Activated CD4-positive, alpha-beta memory T cell treated with anti-CD3 and anti-CD28 coated beads for 36 hours (primary cell): ENCODE measurements around the gene JUP. TPM values are rescaled to one million over a fixed set of nuclear protein-coding genes. Genes with fewer than 3 reads are reported as not detected.

Source experiments
- CTCF ChIA-PET: fragments of 350-600 bp; sonication (Branson Sonifier 250); formaldehyde crosslinking; loops from one replicate; lab custom pipeline; 2021; ENCODE audit warnings: antibody characterized with exemption, inconsistent platforms; lab: Charles Lee
- POLR2A ChIA-PET: fragments of 350-600 bp; sonication (Branson Sonifier 250); formaldehyde crosslinking; loops from one replicate; lab custom pipeline; 2021; ENCODE audit warnings: antibody characterized with exemption; lab: Charles Lee
- DNase-seq: peaks from one replicate; pipeline ENCODE4 v3.0.0-alpha.2; 2020
- H3K27ac Mint-ChIP-seq: one replicate; pipeline ENCODE4 v1.8.0; 2021; ENCODE audit warnings: mixed read lengths
- H3K27me3 Mint-ChIP-seq: one replicate; pipeline ENCODE4 v1.8.0; 2021; ENCODE audit warnings: mixed read lengths
- H3K36me3 Mint-ChIP-seq: one replicate; pipeline ENCODE4 v1.8.0; 2021; ENCODE audit warnings: mixed read lengths
- H3K4me1 Mint-ChIP-seq: one replicate; pipeline ENCODE4 v1.8.0; 2021; ENCODE audit warnings: low read depth, mixed read lengths
- H3K4me3 Mint-ChIP-seq: one replicate; pipeline ENCODE4 v1.8.0; 2021; ENCODE audit warnings: mild to moderate bottlenecking, mixed read lengths
- H3K9me3 Mint-ChIP-seq: one replicate; pipeline ENCODE4 v1.8.0; 2021; ENCODE audit warnings: mixed read lengths
- intact Hi-C: fragments of 100-400 bp; cut with micrococcal nuclease; formaldehyde crosslinking; loops from one replicate; pipeline ENCODE4 v1.15.1; 2023
- total RNA-seq, 2 experiments: library from RNA; stranded (reverse); gene quantifications; one replicate each; pipeline ENCODE4 v1.2.3, GENCODE V29; 2021

Gene JUP
- total RNA-seq, 2 experiments from 2014 or later: 0.12 to 0.29 TPM

DNA sequence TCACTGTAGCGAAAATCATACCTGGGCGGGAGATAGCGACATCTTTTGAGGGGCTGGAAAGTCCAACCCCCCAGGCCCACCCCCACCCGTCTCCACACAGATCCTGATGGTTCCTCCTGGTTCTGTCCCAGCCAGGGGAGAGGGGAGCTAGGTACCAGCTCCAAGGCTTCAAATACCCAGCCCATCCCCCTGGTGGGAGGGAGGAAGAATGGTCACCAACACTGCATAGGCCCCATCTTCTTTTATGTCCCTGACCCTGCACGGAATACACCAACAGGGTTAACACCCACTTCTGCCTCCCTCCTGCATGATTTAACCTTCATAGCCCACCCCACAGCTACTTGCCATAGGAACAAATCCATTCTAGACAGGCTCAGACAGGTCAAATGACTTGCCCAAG, 61.4 kb downstream of the JUP start:
- ChIA-PET CTCF (no interaction called here), POLR2A (no interaction called here)
- no peak overlapping the region for H3K27ac Mint-ChIP-seq
- H3K4me1 Mint-ChIP-seq: no peaks in the 10 kb centered on the region
- peaks cover 5% of the 10 kb centered on the region for H3K27me3 Mint-ChIP-seq
- no peaks in the 10 kb centered on the region for H3K36me3 Mint-ChIP-seq
- H3K4me3 Mint-ChIP-seq: no peak overlapping the region
- DNase-seq: no peak
- H3K9me3 Mint-ChIP-seq: no peaks in the 10 kb centered on the region
- intact Hi-C loops: no loop called here

DNA sequence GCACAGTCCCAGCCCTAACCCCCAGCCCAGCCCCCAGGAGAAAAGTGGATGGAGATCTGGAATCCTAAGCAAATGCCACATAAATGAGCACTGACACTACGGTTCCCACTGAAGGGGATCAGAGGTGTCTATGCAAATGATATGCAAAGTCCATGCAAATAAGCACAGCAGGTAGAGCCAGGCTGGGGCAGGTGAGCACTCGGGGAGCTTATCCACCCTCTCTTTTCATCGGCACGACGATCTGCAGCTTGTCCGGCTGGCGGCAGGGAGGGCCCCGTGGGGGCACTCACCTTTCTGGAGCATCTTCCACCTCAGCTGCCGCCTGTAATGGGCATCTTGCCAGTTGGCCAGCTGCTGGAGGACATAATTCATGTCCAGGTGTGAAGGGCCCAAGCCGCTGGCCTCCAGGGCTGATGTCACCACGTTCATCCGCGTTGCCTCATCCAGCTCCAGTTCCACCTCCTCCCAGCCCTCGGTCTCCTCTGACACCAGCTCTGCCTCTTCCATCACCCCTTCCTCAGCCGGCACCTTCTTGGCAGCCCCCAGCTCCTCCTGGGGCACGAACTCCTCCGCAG, 61.9 kb downstream of the JUP start:
- DNase-seq: no peak
- Mint-ChIP-seq H3K27ac (no peak overlapping the region), H3K4me3 (no peak overlapping the region), H3K4me1 (no peaks in the 10 kb centered on the region), H3K9me3 (no peaks in the 10 kb centered on the region), H3K36me3 (no peaks in the 10 kb centered on the region), H3K27me3 (peaks cover 5% of the 10 kb centered on the region)
- ChIA-PET POLR2A (no interaction called here), CTCF (no interaction called here)
- intact Hi-C loops: no loop called here

DNA sequence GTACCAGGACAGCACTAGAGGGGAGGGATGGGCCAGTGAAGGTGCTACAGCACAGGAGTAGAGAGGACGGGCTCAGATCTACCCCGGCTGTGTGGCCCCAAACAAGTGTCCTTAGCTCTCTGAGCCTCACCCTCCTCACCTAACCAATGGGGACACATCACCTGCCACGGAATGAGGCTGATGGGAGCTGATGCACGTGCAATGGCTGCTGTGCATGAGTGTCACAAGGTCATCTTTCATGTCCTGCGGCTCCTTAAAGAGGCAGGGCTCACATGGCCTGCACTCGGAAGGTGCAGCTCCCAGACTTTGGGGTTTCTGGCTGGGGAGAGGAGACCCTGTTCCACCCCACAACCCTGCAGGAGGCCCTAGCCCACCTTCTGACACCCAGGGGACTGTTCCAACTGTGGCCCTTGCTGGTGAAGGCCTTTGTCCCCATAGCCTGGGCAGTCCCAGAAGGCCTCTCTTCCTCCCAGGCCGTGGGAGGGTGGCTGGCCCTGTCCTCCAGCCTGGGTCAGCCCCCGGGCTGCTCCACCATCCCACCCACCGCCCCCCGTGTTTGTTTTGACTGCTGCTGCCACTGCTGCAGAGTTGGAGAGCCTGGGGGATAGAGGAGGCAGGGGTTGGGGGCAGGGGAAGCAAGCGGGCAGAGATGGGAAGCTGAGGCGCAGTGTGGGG, 62.6 kb downstream of the JUP start:
- Mint-ChIP-seq H3K4me1 (no peaks in the 10 kb centered on the region), H3K9me3 (no peaks in the 10 kb centered on the region), H3K4me3 (no peak overlapping the region), H3K27me3 (peaks cover 5% of the 10 kb centered on the region), H3K36me3 (no peaks in the 10 kb centered on the region), H3K27ac (no peak overlapping the region)
- DNase-seq: no peak
- ChIA-PET POLR2A (no interaction called here), CTCF (interaction anchor here (2.3 kb wide), 1 partner anchor 13 kb away, joined by 7 read pairs; no protein-coding TSS in a partner anchor)
- intact Hi-C loops: no loop called here

DNA sequence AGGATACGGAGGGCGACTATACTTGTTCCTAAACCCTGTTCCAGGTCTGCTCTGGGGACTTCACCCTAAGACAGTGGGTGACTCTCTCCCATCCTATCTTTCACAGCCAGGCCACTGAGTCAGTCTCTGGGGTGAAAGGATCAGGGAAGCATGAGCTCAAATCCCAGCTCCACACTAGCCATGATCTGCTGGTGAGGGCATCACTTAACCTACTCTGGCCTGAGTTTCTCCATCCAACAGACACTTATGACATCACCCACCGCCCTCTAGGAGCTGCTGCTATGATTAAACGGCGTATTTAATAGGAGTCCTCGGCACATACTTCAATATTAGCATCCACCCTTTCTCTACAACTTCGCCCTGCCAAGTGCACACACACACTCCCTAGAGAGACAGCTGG, 64.3 kb downstream of the JUP start:
- no peaks in the 10 kb centered on the region for H3K9me3 Mint-ChIP-seq
- no peak overlapping the region for H3K4me3 Mint-ChIP-seq
- ChIA-PET CTCF (interaction anchor here (2.3 kb wide), 1 partner anchor 15 kb away, joined by 7 read pairs; no protein-coding TSS in a partner anchor), POLR2A (no interaction called here)
- peaks cover 5% of the 10 kb centered on the region for H3K27me3 Mint-ChIP-seq
- H3K36me3 Mint-ChIP-seq: no peaks in the 10 kb centered on the region
- intact Hi-C loops: no loop called here
- DNase-seq: no peak
- no peak overlapping the region for H3K27ac Mint-ChIP-seq
- H3K4me1 Mint-ChIP-seq: peaks cover 8% of the 10 kb centered on the region

DNA sequence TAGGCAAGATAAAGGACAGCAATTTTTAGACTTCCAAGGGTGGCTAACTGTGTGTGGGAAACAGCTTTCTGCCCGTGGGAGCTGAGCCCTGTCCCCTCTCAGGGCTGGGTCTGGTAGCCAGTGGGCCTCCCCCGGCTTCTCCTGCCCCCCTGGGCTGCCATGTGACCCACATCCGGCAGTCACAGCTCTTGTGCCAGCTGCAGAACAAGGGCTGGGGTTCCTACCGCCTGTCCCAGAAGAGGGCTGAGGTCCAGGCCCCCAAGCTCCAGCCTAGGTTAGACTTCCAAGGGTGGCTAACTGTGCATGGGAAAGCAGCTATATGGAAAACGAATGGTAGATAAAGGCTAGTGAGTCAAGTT, 68.2 kb downstream of the JUP start:
- H3K27ac Mint-ChIP-seq: no peak overlapping the region
- DNase-seq: no peak
- H3K36me3 Mint-ChIP-seq: no peaks in the 10 kb centered on the region
- H3K4me3 Mint-ChIP-seq: no peak overlapping the region
- no peaks in the 10 kb centered on the region for H3K9me3 Mint-ChIP-seq
- ChIA-PET CTCF (interaction anchor here (1.0 to 1.8 kb wide), 2 partner anchors 22 to 83 kb away, joined by 4 to 7 read pairs; no protein-coding TSS in a partner anchor), POLR2A (interaction anchor here (0.6 to 1.2 kb wide), 2 partner anchors 11 to 723 kb away, joined by 3 read pairs; no protein-coding TSS in a partner anchor)
- intact Hi-C loops: no loop called here
- peaks cover 11% of the 10 kb centered on the region for H3K4me1 Mint-ChIP-seq
- peaks cover 2% of the 10 kb centered on the region for H3K27me3 Mint-ChIP-seq

DNA sequence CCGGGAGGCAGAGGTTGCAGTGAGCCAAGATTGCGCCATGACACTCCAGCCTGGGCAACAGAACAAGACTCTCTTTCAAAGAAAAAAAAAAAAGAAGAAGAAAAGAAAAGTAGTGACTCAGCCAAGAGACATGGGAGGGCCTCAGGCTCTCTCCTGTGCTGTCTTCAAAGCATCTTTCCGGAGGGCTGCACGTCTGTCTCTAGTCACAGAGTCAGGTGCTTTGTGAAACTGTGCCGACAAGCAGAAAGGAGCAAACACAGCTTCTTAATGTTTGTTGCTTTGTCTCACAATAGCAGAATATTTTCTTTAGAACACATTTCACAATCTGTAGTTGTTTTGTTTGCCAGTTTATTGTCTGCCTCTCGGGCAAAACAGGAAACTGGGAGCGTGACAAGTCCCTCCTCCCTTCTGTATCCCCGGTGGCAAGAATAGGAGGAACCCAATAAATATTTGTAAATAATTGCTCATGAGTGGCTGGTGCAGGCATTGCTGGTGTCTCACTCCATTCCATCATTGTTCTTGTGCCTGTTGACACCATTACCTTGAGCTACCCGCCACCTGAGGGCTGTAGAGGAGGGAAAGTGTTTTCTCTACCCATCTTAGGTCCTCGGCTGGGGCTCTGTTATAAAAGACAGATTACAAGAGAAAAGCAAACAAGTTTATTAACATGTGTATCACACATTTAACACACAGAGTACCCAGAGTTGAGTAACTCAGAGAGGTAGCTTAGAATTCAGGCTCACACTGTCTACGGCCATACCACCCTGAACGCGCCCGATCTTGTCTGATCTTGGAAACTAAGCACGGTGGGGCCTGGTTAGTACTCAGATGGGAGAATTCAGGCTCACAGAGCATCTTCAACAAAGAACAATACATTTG, 68.9 kb downstream of the JUP start:
- H3K4me1 Mint-ChIP-seq: peaks cover 11% of the 10 kb centered on the region
- DNase-seq: peak; percentile 29
- H3K27ac Mint-ChIP-seq: no peak overlapping the region
- H3K27me3 Mint-ChIP-seq: peaks cover 2% of the 10 kb centered on the region
- ChIA-PET CTCF (interaction anchor here (1.0 to 1.8 kb wide), 2 partner anchors 22 to 84 kb away, joined by 4 to 7 read pairs; no protein-coding TSS in a partner anchor), POLR2A (interaction anchor here (0.6 to 1.2 kb wide), 2 partner anchors 10 to 722 kb away, joined by 3 read pairs; no protein-coding TSS in a partner anchor)
- H3K4me3 Mint-ChIP-seq: no peak overlapping the region
- no peaks in the 10 kb centered on the region for H3K36me3 Mint-ChIP-seq
- intact Hi-C loops: no loop called here
- H3K9me3 Mint-ChIP-seq: no peaks in the 10 kb centered on the region

DNA sequence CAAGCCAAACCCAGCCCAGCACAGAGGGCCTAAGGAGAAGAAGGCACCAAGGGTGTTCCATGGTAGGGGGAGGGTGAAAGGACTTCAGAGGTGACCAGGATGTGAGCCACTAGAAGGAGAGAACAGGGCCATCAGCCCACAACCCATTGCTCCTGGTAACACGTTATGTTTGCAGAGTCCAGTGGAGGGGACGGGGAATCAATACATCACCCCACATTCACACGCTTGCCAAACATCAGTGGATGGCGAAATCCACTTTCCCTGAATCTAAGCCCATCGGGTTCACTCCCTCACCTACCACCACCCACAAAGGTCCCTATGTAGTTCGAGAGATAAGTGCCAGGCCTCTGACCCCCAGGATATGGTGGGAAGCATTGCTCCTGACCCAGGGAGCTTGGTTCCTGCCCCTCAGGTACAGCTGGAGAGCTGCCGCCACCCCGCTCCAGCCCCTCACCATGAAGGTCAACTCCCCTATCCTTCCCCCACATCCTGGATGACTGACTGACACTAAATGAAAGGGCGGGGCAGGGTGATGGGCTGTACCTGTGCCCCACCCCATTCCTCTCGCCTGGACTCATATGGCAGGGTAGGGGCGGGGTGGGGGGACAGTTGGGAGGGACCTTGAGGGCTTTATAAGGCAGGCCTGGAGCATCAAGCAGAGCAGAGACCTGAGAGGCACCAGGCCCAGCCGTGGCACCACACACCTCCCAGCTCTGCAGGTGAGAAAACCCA, 74.7 kb downstream of the JUP start, which contains the start of gene GAST:
GAST (plus strand) TSS at position 663 of the 732 bp plus-strand sequence. CDS start 3,106 bp downstream, outside the sequence.
- intact Hi-C loops: no loop called here
- H3K27ac Mint-ChIP-seq: no peak within 1 kb of the TSS
- H3K36me3 Mint-ChIP-seq: no peaks in the 10 kb centered on the region
- H3K27me3 Mint-ChIP-seq: peaks cover 11% of the 10 kb centered on the region
- peaks cover 5% of the 10 kb centered on the region for H3K4me1 Mint-ChIP-seq
- H3K4me3 Mint-ChIP-seq: no peak within 1 kb of the TSS
- no peak for DNase-seq
- CTCF ChIA-PET: interaction anchor here (1.0 to 1.6 kb wide), 2 partner anchors 16 kb away, joined by 4 to 9 read pairs; no protein-coding TSS in a partner anchor
- no peaks in the 10 kb centered on the region for H3K9me3 Mint-ChIP-seq
- POLR2A ChIA-PET: no interaction called here

DNA sequence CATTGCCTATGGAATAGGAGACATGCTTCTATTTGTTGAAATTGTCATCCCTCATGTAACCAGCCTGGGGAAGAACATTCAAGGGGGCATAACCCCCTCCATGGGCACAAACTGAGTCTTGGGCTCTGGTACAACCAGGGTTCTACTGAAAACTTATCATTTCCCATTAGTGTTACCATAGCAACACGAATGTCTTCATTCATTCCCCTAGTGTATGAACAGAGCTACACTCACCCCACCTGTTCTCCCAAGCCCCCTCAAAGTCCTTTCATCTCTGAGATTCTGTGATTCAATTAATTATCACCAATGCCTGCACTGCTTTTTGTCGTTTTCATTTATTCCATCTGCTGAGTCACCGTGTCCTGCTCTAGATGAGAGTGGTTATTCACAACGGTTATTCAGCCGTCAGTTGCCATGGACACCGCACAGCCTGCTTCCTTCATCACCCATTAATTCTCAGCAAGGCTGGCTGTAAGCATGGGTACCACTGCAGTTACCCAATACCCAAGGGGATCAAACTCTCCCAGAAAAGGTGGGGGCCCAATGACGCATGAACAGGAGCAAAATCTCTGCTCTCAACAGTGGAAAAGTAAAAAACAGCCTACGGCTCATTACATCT, 75.9 kb downstream of the JUP start:
- peaks cover 9% of the 10 kb centered on the region for H3K27me3 Mint-ChIP-seq
- H3K27ac Mint-ChIP-seq: no peak overlapping the region
- ChIA-PET POLR2A (no interaction called here), CTCF (interaction anchor here (1.6 kb wide), 1 partner anchor 15 kb away, joined by 9 read pairs; no protein-coding TSS in a partner anchor)
- no peaks in the 10 kb centered on the region for H3K9me3 Mint-ChIP-seq
- peaks cover 4% of the 10 kb centered on the region for H3K4me1 Mint-ChIP-seq
- no peaks in the 10 kb centered on the region for H3K36me3 Mint-ChIP-seq
- no peak overlapping the region for H3K4me3 Mint-ChIP-seq
- peak; percentile 58 for DNase-seq
- intact Hi-C loops: no loop called here

DNA sequence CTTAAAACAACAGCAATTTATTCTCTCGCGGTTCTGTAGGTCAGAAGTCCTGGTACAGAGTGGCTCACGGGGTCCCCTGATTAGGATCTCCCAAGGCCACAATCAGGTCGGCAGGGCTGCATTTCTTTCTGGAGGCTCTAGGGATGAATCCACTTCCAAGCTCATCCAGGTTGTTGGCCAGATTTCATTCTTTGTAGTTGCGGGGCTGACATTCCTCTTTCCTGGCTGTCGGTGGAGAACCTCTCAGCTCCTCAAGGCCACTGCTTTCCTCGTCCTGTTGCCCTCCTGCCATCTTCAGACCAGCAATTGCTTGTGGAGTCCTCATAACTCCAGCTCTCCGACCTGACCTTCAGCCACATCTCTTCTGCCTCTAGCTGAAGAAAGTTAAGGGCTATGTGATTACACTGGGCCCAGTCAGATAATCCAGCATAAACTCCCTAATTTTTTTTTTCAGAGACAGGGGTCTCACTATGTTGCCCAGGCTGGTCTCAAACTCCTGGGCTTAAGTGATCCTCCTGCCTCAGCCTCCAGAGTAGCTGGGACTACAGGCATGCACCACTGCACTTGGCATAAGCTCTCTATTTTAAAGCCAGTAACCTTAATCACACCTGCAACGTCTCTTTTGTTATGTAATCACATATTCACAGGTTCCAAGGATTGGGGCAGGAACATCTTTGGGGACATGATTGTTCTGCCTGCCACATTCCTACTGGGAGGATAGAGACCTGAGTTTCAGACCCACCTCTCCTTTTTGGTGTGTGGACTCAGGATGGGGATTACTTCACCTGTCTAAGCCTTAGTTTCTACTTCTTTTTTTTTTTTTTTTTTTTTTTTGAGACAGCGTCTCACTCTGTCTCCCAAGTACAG, 78.5 kb downstream of the JUP start:
- peaks cover 9% of the 10 kb centered on the region for H3K27me3 Mint-ChIP-seq

DNA sequence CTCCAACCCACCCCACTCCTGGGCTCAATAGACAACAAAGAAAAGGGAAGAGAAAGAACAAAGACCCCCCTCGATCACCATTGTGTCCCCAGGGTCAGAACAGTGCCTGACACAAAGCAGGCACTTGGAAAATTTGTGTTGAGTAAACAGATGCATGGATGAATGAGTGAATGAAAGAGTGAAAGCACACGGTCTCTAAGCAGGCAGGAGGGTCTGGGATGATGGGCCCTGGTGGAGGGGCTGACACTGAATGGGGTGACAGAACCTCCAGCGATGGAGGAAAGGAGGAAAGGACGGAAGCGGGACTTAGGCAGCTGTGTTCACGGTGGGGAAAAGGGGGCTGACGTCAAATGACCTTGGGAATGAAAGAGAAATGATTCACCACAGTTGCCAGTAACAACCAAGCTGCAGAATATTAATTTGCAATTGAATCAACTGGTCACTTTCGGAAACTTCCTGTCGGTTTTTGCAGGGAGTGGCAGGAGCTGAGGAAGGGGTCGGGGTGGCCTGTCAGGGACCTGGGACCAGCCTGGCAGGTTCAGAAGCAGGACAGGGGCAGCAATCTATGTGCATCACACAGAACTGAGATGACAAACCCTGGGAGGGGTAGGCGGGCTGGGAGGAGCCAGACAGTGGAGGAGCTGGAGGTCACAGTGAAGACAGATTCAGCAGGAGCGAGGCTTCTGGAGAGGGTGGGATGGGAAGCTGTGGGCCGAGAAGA, 81.1 kb downstream of the JUP start:
- DNase-seq: no peak
- no peaks in the 10 kb centered on the region for H3K9me3 Mint-ChIP-seq
- H3K27me3 Mint-ChIP-seq: peaks cover 1% of the 10 kb centered on the region
- no peaks in the 10 kb centered on the region for H3K36me3 Mint-ChIP-seq
- intact Hi-C loops: no loop called here
- POLR2A ChIA-PET: interaction anchor here (0.6 kb wide), 1 partner anchor 182 kb away, joined by 4 read pairs; no protein-coding TSS in a partner anchor
- H3K4me1 Mint-ChIP-seq: no peaks in the 10 kb centered on the region
- H3K27ac Mint-ChIP-seq: no peak overlapping the region
- H3K4me3 Mint-ChIP-seq: no peak overlapping the region
- CTCF ChIA-PET: interaction anchor here (5.4 kb wide), 1 partner anchor 10 kb away, joined by 36 read pairs; no protein-coding TSS in a partner anchor

More for the DNA sequence above, 78.5 kb downstream of the JUP start:
- no peak overlapping the region for H3K4me3 Mint-ChIP-seq
- intact Hi-C loops: no loop called here
- DNase-seq: no peak
- no peaks in the 10 kb centered on the region for H3K36me3 Mint-ChIP-seq
- peaks cover 4% of the 10 kb centered on the region for H3K4me1 Mint-ChIP-seq
- H3K27ac Mint-ChIP-seq: no peak overlapping the region
- ChIA-PET CTCF (interaction anchor here (0.9 to 5.4 kb wide), 2 partner anchors 12 to 59 kb away, joined by 3 to 36 read pairs; no protein-coding TSS in a partner anchor), POLR2A (interaction anchor here (0.9 to 1.0 kb wide), 2 partner anchors 10 to 18 kb away, joined by 3 to 5 read pairs; no protein-coding TSS in a partner anchor)
- H3K9me3 Mint-ChIP-seq: no peaks in the 10 kb centered on the region
